ENCODE data around the gene VWA2. TPM values are rescaled to one million over a fixed set of nuclear protein-coding genes. Genes with fewer than 3 reads are reported as not detected.

The VWA2 gene, protein sequence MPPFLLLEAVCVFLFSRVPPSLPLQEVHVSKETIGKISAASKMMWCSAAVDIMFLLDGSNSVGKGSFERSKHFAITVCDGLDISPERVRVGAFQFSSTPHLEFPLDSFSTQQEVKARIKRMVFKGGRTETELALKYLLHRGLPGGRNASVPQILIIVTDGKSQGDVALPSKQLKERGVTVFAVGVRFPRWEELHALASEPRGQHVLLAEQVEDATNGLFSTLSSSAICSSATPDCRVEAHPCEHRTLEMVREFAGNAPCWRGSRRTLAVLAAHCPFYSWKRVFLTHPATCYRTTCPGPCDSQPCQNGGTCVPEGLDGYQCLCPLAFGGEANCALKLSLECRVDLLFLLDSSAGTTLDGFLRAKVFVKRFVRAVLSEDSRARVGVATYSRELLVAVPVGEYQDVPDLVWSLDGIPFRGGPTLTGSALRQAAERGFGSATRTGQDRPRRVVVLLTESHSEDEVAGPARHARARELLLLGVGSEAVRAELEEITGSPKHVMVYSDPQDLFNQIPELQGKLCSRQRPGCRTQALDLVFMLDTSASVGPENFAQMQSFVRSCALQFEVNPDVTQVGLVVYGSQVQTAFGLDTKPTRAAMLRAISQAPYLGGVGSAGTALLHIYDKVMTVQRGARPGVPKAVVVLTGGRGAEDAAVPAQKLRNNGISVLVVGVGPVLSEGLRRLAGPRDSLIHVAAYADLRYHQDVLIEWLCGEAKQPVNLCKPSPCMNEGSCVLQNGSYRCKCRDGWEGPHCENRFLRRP
- 0.05 TPM in 3 of 5 replicates, not detected in the others for total RNA-seq (2022; extraction: Qiagen RNA extraction)

GRCh38 chr10:114239117-114239993 is at the start of gene VWA2:
Gene VWA2, plus strand, starts transcription at chr10:114239254. Its CDS starts 9,460 bp downstream, at chr10:114248714.

Other genes with a start within 250 kb of the VWA2 start
- gene ADRB1, start 195.4 kb upstream of the VWA2 start, total RNA-seq (2022; extraction: Qiagen RNA extraction) = 1.1 to 1.4 TPM (median 1.2 TPM) in 5 replicates
- gene CCDC186, start 65.1 kb upstream of the VWA2 start, total RNA-seq (2022; extraction: Qiagen RNA extraction) = 3.2 to 6.8 TPM (median 5.3 TPM) in 5 replicates
- not detected in 5 replicates for gene TDRD1, start 59.9 kb upstream of the VWA2 start, total RNA-seq (2022; extraction: Qiagen RNA extraction)
- gene AFAP1L2, start 165.2 kb downstream of the VWA2 start, total RNA-seq (2022; extraction: Qiagen RNA extraction) = 17.9 to 27.3 TPM (median 23.5 TPM) in 5 replicates